ENCODE measurements around the gene PTGER1.
"Not testable (repeated sequence)": the region's sequence is repeated elsewhere in the genome, so short reads cannot be mapped to it uniquely, and the experiment has no call there.

The PTGER1 gene

DNA sequence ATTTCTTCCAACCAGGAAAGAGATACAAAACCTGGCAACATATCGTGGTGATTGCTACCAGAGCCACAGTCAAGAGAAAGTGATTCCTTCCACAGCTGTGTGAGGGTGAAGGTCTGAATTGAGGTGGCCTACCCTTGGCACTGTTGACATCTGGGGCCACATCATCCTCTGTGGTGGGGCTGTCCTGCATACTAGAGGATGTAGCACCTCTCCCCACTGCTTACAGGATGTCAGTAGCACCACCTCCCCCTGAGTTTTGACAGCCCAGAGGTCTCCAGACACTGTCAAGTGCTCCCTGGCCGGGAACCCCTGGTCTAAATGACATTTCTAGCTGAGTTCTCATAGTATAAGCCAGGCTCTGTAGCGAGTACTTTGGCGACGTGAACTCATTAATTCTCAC lies 15.5 kb downstream of the PTGER1 start:
- DNase-seq (ENCODE audit: low read depth in 1 of 2, low spot score in 1 of 2): no peak
- no peaks in the 10 kb centered on the region for H3K27me3 ChIP-seq (ENCODE audit: insufficient read depth, poor library complexity, severe bottlenecking)
- no peak for TF ChIP-seq GABPA (IDR thresholded peaks at IDR 0.05; ENCODE audit: low read depth)
- no peak for TF ChIP-seq SPI1 (IDR thresholded peaks at IDR 0.05; ENCODE audit: borderline replicate concordance, low read depth)
- no peak for TF ChIP-seq POLR2AphosphoS5 (IDR thresholded peaks at IDR 0.05; ENCODE audit: low read depth)
- TF ChIP-seq, protein P1, sequence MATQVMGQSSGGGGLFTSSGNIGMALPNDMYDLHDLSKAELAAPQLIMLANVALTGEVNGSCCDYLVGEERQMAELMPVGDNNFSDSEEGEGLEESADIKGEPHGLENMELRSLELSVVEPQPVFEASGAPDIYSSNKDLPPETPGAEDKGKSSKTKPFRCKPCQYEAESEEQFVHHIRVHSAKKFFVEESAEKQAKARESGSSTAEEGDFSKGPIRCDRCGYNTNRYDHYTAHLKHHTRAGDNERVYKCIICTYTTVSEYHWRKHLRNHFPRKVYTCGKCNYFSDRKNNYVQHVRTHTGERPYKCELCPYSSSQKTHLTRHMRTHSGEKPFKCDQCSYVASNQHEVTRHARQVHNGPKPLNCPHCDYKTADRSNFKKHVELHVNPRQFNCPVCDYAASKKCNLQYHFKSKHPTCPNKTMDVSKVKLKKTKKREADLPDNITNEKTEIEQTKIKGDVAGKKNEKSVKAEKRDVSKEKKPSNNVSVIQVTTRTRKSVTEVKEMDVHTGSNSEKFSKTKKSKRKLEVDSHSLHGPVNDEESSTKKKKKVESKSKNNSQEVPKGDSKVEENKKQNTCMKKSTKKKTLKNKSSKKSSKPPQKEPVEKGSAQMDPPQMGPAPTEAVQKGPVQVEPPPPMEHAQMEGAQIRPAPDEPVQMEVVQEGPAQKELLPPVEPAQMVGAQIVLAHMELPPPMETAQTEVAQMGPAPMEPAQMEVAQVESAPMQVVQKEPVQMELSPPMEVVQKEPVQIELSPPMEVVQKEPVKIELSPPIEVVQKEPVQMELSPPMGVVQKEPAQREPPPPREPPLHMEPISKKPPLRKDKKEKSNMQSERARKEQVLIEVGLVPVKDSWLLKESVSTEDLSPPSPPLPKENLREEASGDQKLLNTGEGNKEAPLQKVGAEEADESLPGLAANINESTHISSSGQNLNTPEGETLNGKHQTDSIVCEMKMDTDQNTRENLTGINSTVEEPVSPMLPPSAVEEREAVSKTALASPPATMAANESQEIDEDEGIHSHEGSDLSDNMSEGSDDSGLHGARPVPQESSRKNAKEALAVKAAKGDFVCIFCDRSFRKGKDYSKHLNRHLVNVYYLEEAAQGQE (IDR thresholded peaks at IDR 0.05; ENCODE audit: insufficient replicate concordance, low read depth): no peak
- TF ChIP-seq, protein P2, sequence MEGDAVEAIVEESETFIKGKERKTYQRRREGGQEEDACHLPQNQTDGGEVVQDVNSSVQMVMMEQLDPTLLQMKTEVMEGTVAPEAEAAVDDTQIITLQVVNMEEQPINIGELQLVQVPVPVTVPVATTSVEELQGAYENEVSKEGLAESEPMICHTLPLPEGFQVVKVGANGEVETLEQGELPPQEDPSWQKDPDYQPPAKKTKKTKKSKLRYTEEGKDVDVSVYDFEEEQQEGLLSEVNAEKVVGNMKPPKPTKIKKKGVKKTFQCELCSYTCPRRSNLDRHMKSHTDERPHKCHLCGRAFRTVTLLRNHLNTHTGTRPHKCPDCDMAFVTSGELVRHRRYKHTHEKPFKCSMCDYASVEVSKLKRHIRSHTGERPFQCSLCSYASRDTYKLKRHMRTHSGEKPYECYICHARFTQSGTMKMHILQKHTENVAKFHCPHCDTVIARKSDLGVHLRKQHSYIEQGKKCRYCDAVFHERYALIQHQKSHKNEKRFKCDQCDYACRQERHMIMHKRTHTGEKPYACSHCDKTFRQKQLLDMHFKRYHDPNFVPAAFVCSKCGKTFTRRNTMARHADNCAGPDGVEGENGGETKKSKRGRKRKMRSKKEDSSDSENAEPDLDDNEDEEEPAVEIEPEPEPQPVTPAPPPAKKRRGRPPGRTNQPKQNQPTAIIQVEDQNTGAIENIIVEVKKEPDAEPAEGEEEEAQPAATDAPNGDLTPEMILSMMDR (IDR thresholded peaks at IDR 0.05; ENCODE audit: insufficient read depth, low read length): no peak
- no peak overlapping the region for H3K4me3 ChIP-seq (replicated peaks; ENCODE audit: insufficient read depth, low read length)
- no peak overlapping the region for H3K27ac ChIP-seq (replicated peaks)

DNA sequence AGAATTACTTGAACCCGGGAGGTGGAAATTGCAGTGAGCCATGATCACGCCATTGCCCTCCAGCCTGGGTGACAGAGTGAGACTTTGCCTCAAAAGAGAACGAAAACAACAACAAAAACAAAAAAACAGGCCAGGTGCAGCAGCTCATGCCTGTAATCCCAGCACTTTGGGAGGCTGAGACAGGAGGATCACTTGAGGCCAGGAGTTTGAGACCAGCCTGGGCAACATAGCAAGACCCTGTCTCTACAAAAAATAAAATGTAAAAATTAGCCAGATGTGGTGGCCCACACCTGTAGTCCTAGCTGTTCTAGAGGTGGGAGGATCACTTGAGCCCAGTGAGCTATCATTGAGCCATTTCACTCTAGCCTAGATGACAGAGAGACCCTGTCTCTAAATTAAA lies 22.9 kb downstream of the PTGER1 start:
- not testable (repeated sequence) for H3K27ac ChIP-seq (replicated peaks); DNase-seq (ENCODE audit: low read depth in 1 of 2, low spot score in 1 of 2); H3K27me3 ChIP-seq (ENCODE audit: insufficient read depth, poor library complexity, severe bottlenecking); H3K4me3 ChIP-seq (replicated peaks; ENCODE audit: insufficient read depth, low read length)

DNA sequence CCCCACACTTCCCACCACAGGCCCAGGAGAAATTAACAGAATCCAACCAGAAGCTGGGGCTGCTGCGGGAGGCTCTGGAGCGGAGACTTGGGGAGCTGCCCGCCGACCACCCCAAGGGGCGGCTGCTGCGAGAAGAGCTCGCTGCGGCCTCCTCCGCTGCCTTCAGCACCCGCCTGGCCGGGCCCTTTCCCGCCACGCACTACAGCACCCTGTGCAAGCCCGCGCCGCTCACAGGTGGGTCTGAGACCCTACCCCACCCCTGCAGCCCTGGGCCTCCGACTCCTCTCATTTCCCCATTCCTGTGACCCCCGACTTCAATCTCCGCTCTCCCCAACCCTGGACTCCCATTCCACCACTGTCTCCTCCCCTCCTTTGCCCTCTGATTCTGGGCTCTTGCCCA lies 24.3 kb downstream of the PTGER1 start:
- no peaks in the 10 kb centered on the region for H3K27me3 ChIP-seq (ENCODE audit: insufficient read depth, poor library complexity, severe bottlenecking)
- no peak for DNase-seq (ENCODE audit: low read depth in 1 of 2, low spot score in 1 of 2)
- TF ChIP-seq, protein P1 (IDR thresholded peaks at IDR 0.05; ENCODE audit: insufficient replicate concordance, low read depth): no peak
- TF ChIP-seq POLR2AphosphoS5 (IDR thresholded peaks at IDR 0.05; ENCODE audit: low read depth) (no peak), GABPA (IDR thresholded peaks at IDR 0.05; ENCODE audit: low read depth) (no peak), SPI1 (IDR thresholded peaks at IDR 0.05; ENCODE audit: borderline replicate concordance, low read depth) (no peak)
- TF ChIP-seq, protein P2 (IDR thresholded peaks at IDR 0.05; ENCODE audit: insufficient read depth, low read length): no peak
- no peak overlapping the region for H3K4me3 ChIP-seq (replicated peaks; ENCODE audit: insufficient read depth, low read length)
- no peak overlapping the region for H3K27ac ChIP-seq (replicated peaks)

DNA sequence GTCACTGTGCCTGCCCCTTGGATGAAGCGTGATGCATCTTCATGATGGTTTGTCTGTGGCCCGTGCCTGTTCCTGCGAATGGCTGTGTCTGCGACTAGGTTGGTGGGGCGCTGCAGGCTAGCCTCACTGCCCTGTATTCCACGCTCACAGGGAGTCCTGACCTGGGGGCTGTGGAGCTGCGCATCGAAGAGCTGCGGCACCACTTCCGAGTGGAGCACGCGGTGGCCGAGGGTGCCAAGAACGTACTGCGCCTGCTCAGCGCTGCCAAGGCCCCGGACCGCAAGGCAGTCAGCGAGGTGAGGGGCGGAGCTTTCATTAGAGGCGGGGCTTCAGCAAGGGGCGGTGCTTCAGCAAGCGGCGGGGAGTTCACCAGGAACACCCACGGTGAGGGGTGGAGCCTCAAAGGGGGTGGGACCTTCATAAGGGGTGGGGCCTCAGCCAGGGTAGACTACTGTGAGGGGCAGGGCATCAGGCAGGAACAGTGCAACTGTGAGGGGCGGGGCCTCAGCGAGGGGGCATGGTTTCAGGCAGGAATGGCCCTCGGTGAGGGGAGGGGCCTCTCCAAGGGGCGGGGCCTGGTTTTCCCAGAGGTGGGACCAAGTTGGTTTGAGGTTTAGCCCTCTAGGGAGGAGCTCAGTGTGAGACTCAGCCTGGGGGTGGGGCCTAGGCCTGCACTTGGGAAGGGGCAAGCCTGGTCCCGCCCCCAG lies 24.8 kb downstream of the PTGER1 start:
- no peak overlapping the region for H3K4me3 ChIP-seq (replicated peaks; ENCODE audit: insufficient read depth, low read length)
- H3K27ac ChIP-seq (replicated peaks): no peak overlapping the region
- peak; percentile 59 to 69 for DNase-seq (ENCODE audit: low read depth in 1 of 2, low spot score in 1 of 2)
- TF ChIP-seq POLR2AphosphoS5 (IDR thresholded peaks at IDR 0.05; ENCODE audit: low read depth): no peak
- no peaks in the 10 kb centered on the region for H3K27me3 ChIP-seq (ENCODE audit: insufficient read depth, poor library complexity, severe bottlenecking)

DNA sequence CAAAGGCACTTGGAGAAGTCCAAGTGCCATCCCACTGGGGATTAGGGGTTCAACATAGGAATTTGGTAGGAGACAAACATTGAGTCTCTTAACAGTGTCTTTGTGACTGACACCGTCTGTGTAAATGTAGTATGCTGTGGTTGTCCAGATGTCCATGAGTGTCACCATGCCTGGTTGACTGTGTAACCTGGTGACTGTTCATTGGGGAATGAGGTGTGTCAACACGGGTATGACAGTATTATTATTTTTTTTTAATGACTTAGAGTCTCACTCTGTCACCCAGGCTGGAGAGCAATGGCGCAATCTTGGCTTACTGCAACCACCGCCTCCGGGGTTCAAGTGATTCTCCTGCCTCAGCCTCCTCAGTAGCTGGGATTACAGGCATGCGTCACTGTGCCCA lies 25.8 kb downstream of the PTGER1 start:
- Histone ChIP-seq H3K27ac (replicated peaks) (no peak overlapping the region), H3K27me3 (ENCODE audit: insufficient read depth, poor library complexity, severe bottlenecking) (no peaks in the 10 kb centered on the region), H3K4me3 (replicated peaks; ENCODE audit: insufficient read depth, low read length) (no peak overlapping the region)
- no peak for TF ChIP-seq SPI1 (IDR thresholded peaks at IDR 0.05; ENCODE audit: borderline replicate concordance, low read depth)
- TF ChIP-seq, protein P2 (IDR thresholded peaks at IDR 0.05; ENCODE audit: insufficient read depth, low read length): no peak
- TF ChIP-seq, protein P1 (IDR thresholded peaks at IDR 0.05; ENCODE audit: insufficient replicate concordance, low read depth): no peak
- no peak for TF ChIP-seq GABPA (IDR thresholded peaks at IDR 0.05; ENCODE audit: low read depth)
- no peak for TF ChIP-seq POLR2AphosphoS5 (IDR thresholded peaks at IDR 0.05; ENCODE audit: low read depth)
- DNase-seq (ENCODE audit: low read depth in 1 of 2, low spot score in 1 of 2): no peak
